Vagina (tissue), 2 donors: ENCODE measurements around the gene PABPC1L2A.
"Not testable (repeated sequence)": the region's sequence is repeated elsewhere in the genome, so short reads cannot be mapped to it uniquely, and the experiment has no call there.

ENCODE experiments used
- CTCF ChIP-seq, 3 experiments: fragments of 450-650 bp in 2 of 3; fragments of 200-600 bp in 1 of 3; sonication (generic) in 1 of 3; IDR thresholded peaks; one replicate each; pipeline ENCODE4 v1.5.1; 2017 to 2019; ENCODE audit warnings: antibody characterized with exemption in 3 of 3, mild to moderate bottlenecking in 2 of 3, moderate library complexity in 2 of 3
- POLR2A ChIP-seq, 2 donors: fragments of 450-650 bp; IDR thresholded peaks; one replicate each; pipeline ENCODE4 v1.6.1; 2017; ENCODE audit warnings: antibody characterized with exemption in 2 of 2, mild to moderate bottlenecking in 2 of 2, moderate library complexity in 2 of 2

- TF ChIP-seq CTCF, POLR2A (IDR thresholded peaks at IDR 0.05): not testable (repeated sequence)
Observed at GRCh38 chrX:73079884-73080283, 572 bp upstream of the PABPC1L2A start.
